Right lobe of liver (tissue), 4 donors: ENCODE data around the gene ADGRE3.

Experiments
- CTCF ChIP-seq, 4 donors: fragments of 200-600 bp in 3 of 4; fragments of 450-650 bp in 1 of 4; IDR thresholded peaks; one replicate each; pipeline versions ENCODE4 v1.5.1 to v1.8.0; 2016 to 2022; ENCODE audit warnings: antibody characterized with exemption in 4 of 4, mild to moderate bottlenecking in 2 of 4
- POLR2A ChIP-seq: fragments of 450-650 bp; IDR thresholded peaks from one replicate; pipeline ENCODE4 v1.6.1; 2017; ENCODE audit warnings: antibody characterized with exemption, mild to moderate bottlenecking
- donor health status: DM: no; HTN: no; CAD: no.
- donor health status: DM: no; HTN: no; CAD: no.
- donor health status: DM: no; HTN: yes; CAD: no.

DNA sequence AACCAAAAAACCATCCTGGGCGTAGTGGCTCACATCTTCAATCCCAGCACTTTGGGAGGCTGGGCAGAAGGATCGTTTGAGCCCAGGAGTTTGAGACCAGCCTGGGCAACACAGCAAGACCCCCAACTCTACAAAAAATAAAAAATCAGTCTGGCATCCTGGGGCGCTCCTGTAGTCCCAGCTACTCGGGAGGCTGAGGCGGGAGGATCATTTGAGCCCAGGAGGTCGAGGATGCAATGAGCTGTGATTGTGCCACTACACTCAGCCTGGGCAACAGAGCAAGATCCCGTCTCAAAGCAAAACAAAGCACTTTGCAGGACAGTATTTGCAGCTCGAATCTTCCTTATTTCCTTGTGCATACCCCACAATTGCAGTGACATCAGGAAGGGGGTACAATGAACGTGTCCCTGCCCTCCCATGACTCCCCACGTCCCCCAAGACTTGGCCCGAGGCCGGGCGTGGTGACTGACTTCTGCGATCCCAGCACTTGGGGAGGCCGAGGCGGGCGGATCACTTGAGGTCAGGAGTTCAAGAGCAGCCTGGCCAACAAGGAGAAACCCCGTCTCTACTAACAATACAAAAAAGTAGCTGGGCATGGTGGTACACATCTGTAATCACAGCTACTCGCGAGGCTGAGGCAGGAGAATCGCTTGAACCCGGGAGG lies 103.6 kb downstream of the ADGRE3 start:
- TF ChIP-seq CTCF (IDR thresholded peaks at IDR 0.05) (no peak), POLR2A (no peak)
